Breast epithelium (tissue), 4 donors: ENCODE measurements around the gene KLHL17. TPM values are rescaled to one million over a fixed set of nuclear protein-coding genes. Genes with fewer than 3 reads are reported as not detected.

ENCODE experiments used
- DNase-seq, 2 donors: peaks; one replicate each; pipeline ENCODE4 v3.0.0-alpha.2; 2019; ENCODE audit warnings: low spot score in 2 of 2
- H3K27ac ChIP-seq, 2 donors: fragments of 200-600 bp; sonication (generic) in 1 of 2; one replicate each; pipeline ENCODE4 v1.5.1; 2016 to 2019; ENCODE audit warnings: mild to moderate bottlenecking in 1 of 2
- H3K27me3 ChIP-seq, 2 donors: fragments of 200-600 bp; sonication (generic) in 1 of 2; one replicate each; pipeline versions ENCODE4 v1.5.1 to v1.6.0; 2017 to 2019; ENCODE audit warnings: control low read depth in 1 of 2, mild to moderate bottlenecking in 1 of 2
- H3K36me3 ChIP-seq: fragments of 200-600 bp; one replicate; pipeline ENCODE4 v1.5.1; 2019
- H3K4me1 ChIP-seq, 2 donors: fragments of 200-600 bp; sonication (generic); one replicate each; pipeline ENCODE4 v1.5.1; 2016 to 2019; ENCODE audit warnings: control low read depth in 1 of 2
- H3K4me3 ChIP-seq, 3 donors: fragments of 200-600 bp; sonication (generic); 1 replicate in 2 of 3; 2 replicates in 1 of 3; pipeline ENCODE4 v1.5.1; 2016 to 2019; ENCODE audit warnings: mild to moderate bottlenecking in 3 of 3, moderate library complexity in 2 of 3
- H3K9me3 ChIP-seq, 2 donors: fragments of 200-600 bp; sonication (generic) in 1 of 2; one replicate each; pipeline ENCODE4 v1.5.1; 2016 to 2019; ENCODE audit warnings: control low read depth in 1 of 2
- CTCF ChIP-seq, 3 donors: fragments of 450-650 bp; IDR thresholded peaks; one replicate each; pipeline ENCODE4 v1.5.1; 2016 to 2017; ENCODE audit warnings: antibody characterized with exemption in 3 of 3, mild to moderate bottlenecking in 3 of 3, moderate library complexity in 3 of 3
- POLR2A ChIP-seq: fragments of 450-650 bp; IDR thresholded peaks from one replicate; pipeline ENCODE4 v1.6.1; 2016; ENCODE audit warnings: antibody characterized with exemption, mild to moderate bottlenecking, moderate library complexity
- POLR2AphosphoS5 ChIP-seq, 3 donors: sonication (generic); formaldehyde crosslinking; IDR thresholded peaks; one replicate each; pipeline ENCODE4 v1.6.1; 2017; ENCODE audit warnings: antibody characterized with exemption in 3 of 3
- intact Hi-C: fragments of 100-400 bp; cut with DNase I; formaldehyde crosslinking; loops from one replicate; pipeline ENCODE4 v1.15.1; 2023; ENCODE audit warnings: low total_unique reads
- total RNA-seq, 3 donors: library from RNA; depleted of rRNA; stranded (reverse); fragments of >200 nt; gene quantifications; one replicate each; pipeline ENCODE4 v1.1.0, GENCODE V29; 2016

The KLHL17 gene
- total RNA-seq, 3 donors from 2014 or later, result 5.4 to 18.0 (median 10.0) TPM

- TF ChIP-seq POLR2A, result no peak
- TF ChIP-seq POLR2AphosphoS5 (IDR thresholded peaks at IDR 0.05), result no peak
- no peak for TF ChIP-seq CTCF (IDR thresholded peaks at IDR 0.05)
- Histone ChIP-seq H3K27ac (no peak overlapping the region), H3K27me3 (peaks cover 2 to 29% of the 10 kb centered on the region in 2 donors), H3K9me3 (no peaks in the 10 kb centered on the region), H3K36me3 (no peaks in the 10 kb centered on the region), H3K4me1 (peaks cover 0 to 16% of the 10 kb centered on the region in 2 donors), H3K4me3 (peak overlapping the region in 1 of 3 donors; percentile 93)
- DNase-seq, result no peak
- intact Hi-C loops, result no loop called here
Measured at GRCh38 chr1:967466-968343, 7.3 kb downstream of the KLHL17 start.

DNA sequence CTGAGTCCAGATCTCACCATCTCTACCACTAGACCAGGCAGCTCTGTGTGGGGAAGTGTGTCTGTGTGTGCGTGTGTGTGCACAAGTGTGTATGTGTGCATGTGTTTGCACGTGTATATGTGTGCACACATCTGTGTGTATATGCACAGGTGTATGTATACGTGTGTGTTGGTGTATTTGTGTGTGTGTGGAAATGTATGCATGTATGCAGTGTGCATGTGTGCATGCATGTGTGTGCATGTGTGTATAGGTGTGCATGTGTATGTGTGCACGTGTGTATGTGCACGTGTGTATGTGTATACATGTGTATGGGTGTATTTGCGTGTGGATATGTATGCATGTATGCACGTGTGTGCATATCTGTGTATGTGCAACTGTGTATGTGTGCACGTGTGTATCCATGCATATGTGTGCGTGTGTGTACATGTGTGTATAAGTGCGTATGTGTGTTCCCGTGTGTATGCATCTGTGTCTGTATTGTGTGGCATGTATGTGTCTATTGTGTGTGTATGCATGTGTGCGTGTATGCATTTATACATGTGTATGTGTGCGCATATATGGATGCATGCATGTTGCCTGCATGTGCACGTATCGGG, 9.0 kb downstream of the KLHL17 start:
- Histone ChIP-seq H3K9me3 (no peaks in the 10 kb centered on the region), H3K27me3 (peaks cover 2 to 29% of the 10 kb centered on the region in 2 donors), H3K27ac (no peak overlapping the region), H3K4me1 (peaks cover 0 to 16% of the 10 kb centered on the region in 2 donors), H3K36me3 (no peaks in the 10 kb centered on the region), H3K4me3 (no peak overlapping the region)
- TF ChIP-seq CTCF (IDR thresholded peaks at IDR 0.05) (no peak), POLR2A (no peak), POLR2AphosphoS5 (IDR thresholded peaks at IDR 0.05) (no peak)
- intact Hi-C loops, result no loop called here
- DNase-seq, result no peak

DNA sequence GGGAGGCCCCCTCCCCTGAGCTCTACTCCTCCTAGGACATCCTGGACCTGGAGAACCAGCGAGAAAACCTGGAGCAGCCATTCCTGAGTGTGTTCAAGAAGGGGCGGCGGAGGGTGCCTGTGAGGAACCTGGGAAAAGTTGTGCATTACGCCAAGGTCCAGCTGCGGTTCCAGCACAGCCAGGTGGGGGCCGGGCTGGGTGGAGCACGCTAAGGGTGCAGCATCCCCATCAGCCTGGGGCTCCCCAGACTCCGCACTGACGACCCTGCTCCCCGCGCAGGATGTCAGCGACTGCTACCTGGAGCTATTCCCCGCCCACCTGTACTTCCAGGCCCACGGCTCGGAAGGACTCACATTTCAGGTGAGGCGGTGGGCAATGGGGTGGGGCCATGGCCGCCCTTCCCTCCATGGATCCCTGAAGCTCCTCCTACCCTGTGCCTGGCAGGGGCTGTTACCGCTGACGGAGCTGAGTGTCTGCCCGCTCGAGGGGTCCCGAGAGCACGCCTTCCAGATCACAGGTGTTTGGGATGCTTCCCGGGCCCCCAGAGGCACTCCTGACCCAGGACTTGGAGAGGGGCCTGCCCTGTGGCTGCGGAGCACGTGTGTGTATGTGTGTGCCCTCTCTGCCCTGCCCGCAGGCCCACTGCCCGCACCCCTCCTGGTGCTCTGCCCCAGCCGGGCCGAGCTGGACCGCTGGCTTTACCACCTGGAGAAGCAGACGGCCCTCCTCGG, 10.0 kb downstream of the KLHL17 start:
- intact Hi-C loops, result no loop called here
- Histone ChIP-seq H3K9me3 (no peaks in the 10 kb centered on the region), H3K4me3 (no peak overlapping the region), H3K4me1 (peaks cover 0 to 21% of the 10 kb centered on the region in 2 donors), H3K27me3 (peaks cover 2 to 29% of the 10 kb centered on the region in 2 donors), H3K36me3 (no peaks in the 10 kb centered on the region), H3K27ac (no peak overlapping the region)
- TF ChIP-seq POLR2A (no peak), POLR2AphosphoS5 (IDR thresholded peaks at IDR 0.05) (no peak), CTCF (IDR thresholded peaks at IDR 0.05) (no peak)
- no peak for DNase-seq

GRCh38 chr1:970973-971730, 10.8 kb downstream of the KLHL17 start:
- Histone ChIP-seq H3K9me3 (no peaks in the 10 kb centered on the region), H3K36me3 (no peaks in the 10 kb centered on the region), H3K4me3 (no peak overlapping the region), H3K27me3 (peaks cover 2 to 29% of the 10 kb centered on the region in 2 donors), H3K4me1 (peaks cover 0 to 16% of the 10 kb centered on the region in 2 donors), H3K27ac (no peak overlapping the region)
- DNase-seq, result no peak
- TF ChIP-seq POLR2A, result no peak
- no peak for TF ChIP-seq CTCF (IDR thresholded peaks at IDR 0.05)
- TF ChIP-seq POLR2AphosphoS5 (IDR thresholded peaks at IDR 0.05), result no peak
- intact Hi-C loops, result no loop called here
